GM19395 (cell line): ENCODE measurements around the gene CAMK2B.
"Not testable (repeated sequence)": the region's sequence is repeated elsewhere in the genome, so short reads cannot be mapped to it uniquely, and the experiment has no call there.

Experiments
- ATAC-seq: cut with Tn5 transposase; IDR thresholded peaks from one replicate; pipeline ENCODE4 v1.9.1; 2021; ENCODE audit warnings: mild to moderate bottlenecking, moderate library complexity; ENCODE audit not compliant: unreplicated experiment

Gene CAMK2B

GRCh38 chr7:44175730-44176129 is 149.7 kb downstream of the CAMK2B start:
- no peak for ATAC-seq

GRCh38 chr7:44174694-44174948 is 150.8 kb downstream of the CAMK2B start:
- ATAC-seq = not testable (repeated sequence)

GRCh38 chr7:44173911-44174693 is 151.3 kb downstream of the CAMK2B start:
- ATAC-seq = no peak

GRCh38 chr7:44172803-44173424 is 152.5 kb downstream of the CAMK2B start:
- ATAC-seq = no peak

GRCh38 chr7:44172352-44172751 is 153.0 kb downstream of the CAMK2B start:
- ATAC-seq = no peak

- not testable (repeated sequence) for ATAC-seq
These were observed 153.5 kb downstream of the CAMK2B start for GRCh38 chr7:44171901-44172300.

GRCh38 chr7:44167920-44168319 is 157.5 kb downstream of the CAMK2B start:
- ATAC-seq = no peak
